Activated B cell treated with CpG ODN at 0.5 μM for 24 hours (primary cell): Measurements from ENCODE around the gene PF4V1. TPM values are rescaled to one million over a fixed set of nuclear protein-coding genes. Genes with fewer than 3 reads are reported as not detected.

Experiments
- ATAC-seq: fragments of 200-7000 bp; cut with Tn5 transposase; one replicate; pipeline ENCODE4 v1.10.0; 2021; ENCODE audit warnings: low read depth, mild to moderate bottlenecking, moderate library complexity
- CTCF ChIA-PET: fragments of 350-600 bp; sonication (Branson Sonifier 250); formaldehyde crosslinking; loops from one replicate; lab custom pipeline; 2021; ENCODE audit warnings: antibody characterized with exemption; lab: Charles Lee
- POLR2A ChIA-PET: fragments of 350-600 bp; sonication (Branson Sonifier 250); formaldehyde crosslinking; loops from one replicate; lab custom pipeline; 2021; ENCODE audit warnings: antibody characterized with exemption; lab: Charles Lee
- DNase-seq: peaks from one replicate; pipeline ENCODE4 v3.0.0; 2022
- H3K27ac Mint-ChIP-seq: one replicate; pipeline ENCODE4 v1.8.0; 2020; ENCODE audit warnings: mixed read lengths
- H3K27me3 Mint-ChIP-seq: one replicate; pipeline ENCODE4 v1.8.0; 2021; ENCODE audit warnings: mixed read lengths
- H3K36me3 Mint-ChIP-seq: one replicate; pipeline ENCODE4 v1.8.0; 2021; ENCODE audit warnings: low read depth, mixed read lengths
- H3K4me1 Mint-ChIP-seq: one replicate; pipeline ENCODE4 v1.8.0; 2021; ENCODE audit warnings: mixed read lengths
- H3K4me3 Mint-ChIP-seq: one replicate; pipeline ENCODE4 v1.8.0; 2020; ENCODE audit warnings: mild to moderate bottlenecking, mixed read lengths
- H3K9me3 Mint-ChIP-seq: one replicate; pipeline ENCODE4 v1.8.0; 2020; ENCODE audit warnings: mixed read lengths
- intact Hi-C: fragments of 100-400 bp; cut with micrococcal nuclease; formaldehyde crosslinking; loops from one replicate; pipeline ENCODE4 v1.15.1; 2024
- total RNA-seq: library from RNA; stranded (reverse); gene quantifications from 2 replicates; pipeline ENCODE4 v1.2.3, GENCODE V29; 2022
- TF ChIP-seq, protein P1 (sequence below): fragments of 200-600 bp; IDR thresholded peaks from one replicate; pipeline ENCODE4 v1.8.0; 2022; ENCODE audit warnings: antibody characterized with exemption, mild to moderate bottlenecking

PF4V1 gene
- total RNA-seq, 1 donor from 2014 or later: not detected

DNA sequence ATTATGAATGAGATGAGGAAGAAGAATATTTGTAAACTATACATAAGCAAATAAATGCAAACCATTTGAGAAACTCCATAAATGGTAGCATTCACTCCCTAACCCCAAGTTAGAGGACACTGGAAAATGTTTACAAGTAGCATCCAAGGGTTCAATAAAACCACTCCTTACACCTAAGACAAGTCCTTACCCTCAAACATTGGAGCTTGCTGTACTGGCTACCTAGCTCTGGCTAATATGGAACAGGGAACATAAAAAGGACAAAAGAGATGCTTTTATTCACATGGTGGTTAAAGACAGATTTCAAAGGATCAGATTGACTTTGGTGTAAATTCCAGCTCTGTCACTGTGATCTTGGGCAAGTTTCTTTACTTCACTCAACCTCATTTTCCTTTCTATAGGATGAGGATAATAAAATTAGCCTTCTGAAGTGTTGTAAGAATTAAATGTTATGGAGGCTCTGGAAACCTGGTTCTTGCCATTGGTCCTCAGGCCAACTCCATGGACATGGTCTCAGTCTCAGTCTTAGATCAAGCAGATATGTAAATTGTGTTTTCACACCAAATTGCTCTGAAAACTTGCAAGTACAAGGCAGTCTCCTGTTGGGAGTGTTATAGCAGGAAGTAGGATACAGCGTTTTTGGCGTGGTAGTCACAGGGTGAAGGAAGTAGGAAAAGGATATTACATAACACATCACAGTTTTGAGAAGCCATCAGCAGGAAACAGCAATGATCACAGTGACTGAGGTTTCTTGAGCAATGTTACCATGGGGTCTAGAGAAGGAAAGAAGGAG is 19.4 kb downstream of the PF4V1 start:
- DNase-seq: no peak
- Mint-ChIP-seq H3K4me3 (no peak overlapping the region), H3K4me1 (peaks cover 5% of the 10 kb centered on the region), H3K27ac (no peak overlapping the region), H3K9me3 (no peaks in the 10 kb centered on the region), H3K27me3 (peaks cover 23% of the 10 kb centered on the region), H3K36me3 (no peaks in the 10 kb centered on the region)
- POLR2A ChIA-PET: no interaction called here
- intact Hi-C loops: no loop called here
- TF ChIP-seq, protein P1, sequence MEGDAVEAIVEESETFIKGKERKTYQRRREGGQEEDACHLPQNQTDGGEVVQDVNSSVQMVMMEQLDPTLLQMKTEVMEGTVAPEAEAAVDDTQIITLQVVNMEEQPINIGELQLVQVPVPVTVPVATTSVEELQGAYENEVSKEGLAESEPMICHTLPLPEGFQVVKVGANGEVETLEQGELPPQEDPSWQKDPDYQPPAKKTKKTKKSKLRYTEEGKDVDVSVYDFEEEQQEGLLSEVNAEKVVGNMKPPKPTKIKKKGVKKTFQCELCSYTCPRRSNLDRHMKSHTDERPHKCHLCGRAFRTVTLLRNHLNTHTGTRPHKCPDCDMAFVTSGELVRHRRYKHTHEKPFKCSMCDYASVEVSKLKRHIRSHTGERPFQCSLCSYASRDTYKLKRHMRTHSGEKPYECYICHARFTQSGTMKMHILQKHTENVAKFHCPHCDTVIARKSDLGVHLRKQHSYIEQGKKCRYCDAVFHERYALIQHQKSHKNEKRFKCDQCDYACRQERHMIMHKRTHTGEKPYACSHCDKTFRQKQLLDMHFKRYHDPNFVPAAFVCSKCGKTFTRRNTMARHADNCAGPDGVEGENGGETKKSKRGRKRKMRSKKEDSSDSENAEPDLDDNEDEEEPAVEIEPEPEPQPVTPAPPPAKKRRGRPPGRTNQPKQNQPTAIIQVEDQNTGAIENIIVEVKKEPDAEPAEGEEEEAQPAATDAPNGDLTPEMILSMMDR: no peak
- CTCF ChIA-PET: no interaction called here
- no peak for ATAC-seq

- CTCF ChIA-PET: no interaction called here
- Mint-ChIP-seq H3K4me1 (peaks cover 2% of the 10 kb centered on the region), H3K9me3 (no peaks in the 10 kb centered on the region), H3K27ac (no peak overlapping the region), H3K4me3 (no peak overlapping the region), H3K27me3 (peaks cover 9% of the 10 kb centered on the region), H3K36me3 (no peaks in the 10 kb centered on the region)
- intact Hi-C loops: no loop called here
- DNase-seq: no peak
- POLR2A ChIA-PET: no interaction called here
- TF ChIP-seq, protein P1: no peak
- no peak for ATAC-seq
These were observed 21.3 kb downstream of the PF4V1 start for GRCh38 chr4:73874386-73874785.

DNA sequence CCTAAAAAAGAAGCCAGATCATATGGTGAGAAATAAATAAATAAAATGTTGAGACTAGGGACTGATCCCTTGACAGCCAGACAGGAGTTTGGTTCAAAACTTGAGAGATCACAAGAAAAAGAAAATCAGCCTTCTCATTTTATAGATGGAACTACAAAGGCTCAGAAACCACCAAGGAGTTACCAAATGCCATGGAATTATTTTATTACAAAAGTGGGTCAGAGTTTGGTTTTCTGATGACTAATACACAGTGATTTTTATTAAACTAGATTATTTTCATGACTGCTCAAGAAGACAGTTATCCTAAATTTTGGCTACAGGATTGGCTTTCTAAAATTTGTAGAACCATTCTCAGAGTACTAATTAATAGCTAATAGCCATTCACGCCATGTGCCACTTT is 22.3 kb downstream of the PF4V1 start:
- POLR2A ChIA-PET: no interaction called here
- ATAC-seq: no peak
- no peak for DNase-seq
- Mint-ChIP-seq H3K27me3 (peaks cover 4% of the 10 kb centered on the region), H3K27ac (no peak overlapping the region), H3K9me3 (no peaks in the 10 kb centered on the region), H3K36me3 (no peaks in the 10 kb centered on the region), H3K4me1 (no peaks in the 10 kb centered on the region), H3K4me3 (no peak overlapping the region)
- intact Hi-C loops: no loop called here
- CTCF ChIA-PET: no interaction called here
- TF ChIP-seq, protein P1: no peak

DNA sequence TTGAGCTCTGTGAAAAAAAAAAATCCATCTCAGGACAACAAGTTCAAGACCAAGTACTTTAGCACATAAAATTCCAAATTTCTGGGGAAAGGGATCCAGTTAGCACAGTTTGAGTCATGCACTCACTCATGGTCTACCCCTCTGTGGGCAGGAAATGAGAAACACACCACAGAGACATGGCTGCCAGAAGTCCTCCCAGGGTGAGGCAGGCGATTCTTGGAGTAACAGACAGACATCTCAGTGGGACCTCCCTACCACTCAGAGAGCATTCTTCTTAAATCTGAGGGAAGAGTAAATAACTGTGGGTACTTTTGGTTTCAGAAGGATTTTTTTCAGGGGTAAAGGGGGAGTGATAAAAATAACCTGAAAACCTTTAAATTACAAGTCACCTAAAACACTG is 30.2 kb downstream of the PF4V1 start:
- no peak for DNase-seq
- no peak for ATAC-seq
- TF ChIP-seq, protein P1: no peak
- intact Hi-C loops: no loop called here
- no peaks in the 10 kb centered on the region for H3K4me1 Mint-ChIP-seq
- H3K27me3 Mint-ChIP-seq: peaks cover 4% of the 10 kb centered on the region
- H3K4me3 Mint-ChIP-seq: no peak overlapping the region
- H3K27ac Mint-ChIP-seq: no peak overlapping the region
- CTCF ChIA-PET: no interaction called here
- no peaks in the 10 kb centered on the region for H3K36me3 Mint-ChIP-seq
- POLR2A ChIA-PET: no interaction called here
- H3K9me3 Mint-ChIP-seq: no peaks in the 10 kb centered on the region

GRCh38 chr4:73885574-73886267 is 32.6 kb downstream of the PF4V1 start:
- H3K27me3 Mint-ChIP-seq: peaks cover 4% of the 10 kb centered on the region
- H3K27ac Mint-ChIP-seq: no peak overlapping the region
- TF ChIP-seq, protein P1: no peak
- no peak for ATAC-seq
- intact Hi-C loops: no loop called here
- CTCF ChIA-PET: no interaction called here
- H3K9me3 Mint-ChIP-seq: no peaks in the 10 kb centered on the region
- H3K4me1 Mint-ChIP-seq: no peaks in the 10 kb centered on the region
- DNase-seq: no peak
- no peaks in the 10 kb centered on the region for H3K36me3 Mint-ChIP-seq
- POLR2A ChIA-PET: no interaction called here
- H3K4me3 Mint-ChIP-seq: no peak overlapping the region
